Vagina (tissue), 2 donors: ENCODE data around the gene LRP2BP.

Source experiments
- CTCF ChIP-seq, 3 experiments: fragments of 450-650 bp in 2 of 3; fragments of 200-600 bp in 1 of 3; sonication (generic) in 1 of 3; IDR thresholded peaks; one replicate each; pipeline ENCODE4 v1.5.1; 2017 to 2019; ENCODE audit warnings: antibody characterized with exemption in 3 of 3, mild to moderate bottlenecking in 2 of 3, moderate library complexity in 2 of 3
- POLR2A ChIP-seq, 2 donors: fragments of 450-650 bp; IDR thresholded peaks; one replicate each; pipeline ENCODE4 v1.6.1; 2017; ENCODE audit warnings: antibody characterized with exemption in 2 of 2, mild to moderate bottlenecking in 2 of 2, moderate library complexity in 2 of 2

- TF ChIP-seq CTCF (IDR thresholded peaks at IDR 0.05) (no peak), POLR2A (IDR thresholded peaks at IDR 0.05) (peak in 1 of 2 donors; percentile 73)
These were observed 30.1 kb upstream of the LRP2BP start, which contains the start of gene UFSP2 for GRCh38 chr4:185425647-185426352.
